ENCODE data around the gene CLCA2. TPM values are rescaled to one million over a fixed set of nuclear protein-coding genes. Genes with fewer than 3 reads are reported as not detected.

The CLCA2 gene
- total RNA-seq, 1 experiment from 2014 or later = not detected

- Histone ChIP-seq H3K4me1 (ENCODE audit: control insufficient read depth, insufficient read depth, low read length) (no peaks in the 10 kb centered on the region), H3K9me3 (ENCODE audit: control insufficient read depth, insufficient read depth, low read depth, low read length) (no peaks in the 10 kb centered on the region), H3K27ac (ENCODE audit: low read length) (no peak overlapping the region), H3K27me3 (ENCODE audit: control insufficient read depth, insufficient read depth, low read length) (peaks cover 2% of the 10 kb centered on the region; the same call in 1 of the 2 replicates), H3K36me3 (ENCODE audit: control insufficient read depth, insufficient read depth, low read length) (no peaks in the 10 kb centered on the region), H3K4me3 (ENCODE audit: low read depth in 2 of 2, low read length in 2 of 2) (no peak overlapping the region)
- CTCF ChIA-PET = no interaction called here
- POLR2A ChIA-PET = no interaction called here
- ATAC-seq = no peak
- in situ Hi-C loops (cut with HindIII; ENCODE audit: low pct_unique_long_range_greater_than_20kb, low sequenced_read_pairs) = no loop called here
- no peak for DNase-seq (ENCODE audit: low read depth, low spot score)
- TF ChIP-seq CTCF (IDR thresholded peaks at IDR 0.05) = no peak
- TF ChIP-seq SIN3A (IDR thresholded peaks at IDR 0.05; ENCODE audit: borderline replicate concordance, insufficient read depth, low read depth, low read length) = no peak
- no peak for TF ChIP-seq REST (IDR thresholded peaks at IDR 0.05; ENCODE audit: insufficient read depth in 1 of 2, low read depth in 2 of 2, low read length in 1 of 2)
- TF ChIP-seq TCF7L2 (IDR thresholded peaks at IDR 0.05; ENCODE audit: low read depth, low read length) = no peak
- TF ChIP-seq POLR2AphosphoS5 (IDR thresholded peaks at IDR 0.05; ENCODE audit: low read depth, low read length) = no peak
- no TSS peak for BruUV-seq (replicated peaks)
- intact Hi-C loops (cut with micrococcal nuclease; ENCODE audit: unreplicated experiment) = no loop called here
Observed at GRCh38 chr1:86489242-86489878, 65.4 kb downstream of the CLCA2 start.

- POLR2A ChIA-PET = no interaction called here
- Histone ChIP-seq H3K36me3 (ENCODE audit: control insufficient read depth, insufficient read depth, low read length) (no peaks in the 10 kb centered on the region), H3K27ac (ENCODE audit: low read length) (no peak overlapping the region), H3K4me1 (ENCODE audit: control insufficient read depth, insufficient read depth, low read length) (no peaks in the 10 kb centered on the region), H3K27me3 (ENCODE audit: control insufficient read depth, insufficient read depth, low read length) (peaks cover 2% of the 10 kb centered on the region; the same call in 1 of the 2 replicates), H3K9me3 (ENCODE audit: control insufficient read depth, insufficient read depth, low read depth, low read length) (no peaks in the 10 kb centered on the region), H3K4me3 (ENCODE audit: low read depth in 2 of 2, low read length in 2 of 2) (no peak overlapping the region)
- DNase-seq (ENCODE audit: low read depth, low spot score) (no peak), ATAC-seq (no peak)
- intact Hi-C loops (cut with micrococcal nuclease; ENCODE audit: unreplicated experiment) = no loop called here
- in situ Hi-C loops (cut with HindIII; ENCODE audit: low pct_unique_long_range_greater_than_20kb, low sequenced_read_pairs) = no loop called here
- CTCF ChIA-PET = no interaction called here
- TF ChIP-seq SIN3A (IDR thresholded peaks at IDR 0.05; ENCODE audit: borderline replicate concordance, insufficient read depth, low read depth, low read length) (no peak), TCF7L2 (IDR thresholded peaks at IDR 0.05; ENCODE audit: low read depth, low read length) (no peak), POLR2AphosphoS5 (IDR thresholded peaks at IDR 0.05; ENCODE audit: low read depth, low read length) (no peak), REST (IDR thresholded peaks at IDR 0.05; ENCODE audit: insufficient read depth in 1 of 2, low read depth in 2 of 2, low read length in 1 of 2) (no peak), CTCF (IDR thresholded peaks at IDR 0.05) (no peak)
- no TSS peak for BruUV-seq (replicated peaks)
Observed at GRCh38 chr1:86491171-86491950, 67.4 kb downstream of the CLCA2 start.

Measured in Panc1 (cell line).